GM10266 (cell line): ENCODE results near the gene TTC7B.

Experiments
- DNase-seq: peaks from one replicate; pipeline ENCODE4 v3.0.0; 2012; ENCODE audit errors: extremely low spot score
- TF ChIP-seq, protein P1 (sequence below): IDR thresholded peaks from 2 replicates; pipeline ENCODE4 v1.5.1; 2012; ENCODE audit warnings: mild to moderate bottlenecking, low read depth; ENCODE audit not compliant: control insufficient read depth, insufficient read depth; ENCODE audit errors: missing control alignments

The TTC7B gene

DNA sequence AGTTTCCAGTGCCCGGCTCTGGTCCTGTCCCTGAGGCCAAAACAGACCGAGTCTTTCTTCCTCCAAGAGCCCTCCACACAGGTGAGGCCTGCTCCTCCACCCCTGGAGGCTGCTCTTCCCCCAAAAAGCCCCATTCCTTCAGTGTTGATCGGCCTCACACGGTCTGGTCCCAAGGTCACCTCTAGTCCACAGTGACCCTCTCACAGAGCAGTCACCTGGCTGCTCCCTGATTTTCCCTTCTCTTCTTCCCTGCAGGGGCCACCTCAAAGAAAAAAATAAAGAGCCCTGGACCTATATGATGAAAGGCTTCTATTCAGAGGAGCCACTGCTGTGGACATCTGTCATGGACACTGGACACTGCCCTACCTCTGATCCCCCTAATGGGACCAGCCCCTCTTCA is 42.5 kb downstream of the TTC7B start:
- no peak for DNase-seq
- TF ChIP-seq, protein P1, sequence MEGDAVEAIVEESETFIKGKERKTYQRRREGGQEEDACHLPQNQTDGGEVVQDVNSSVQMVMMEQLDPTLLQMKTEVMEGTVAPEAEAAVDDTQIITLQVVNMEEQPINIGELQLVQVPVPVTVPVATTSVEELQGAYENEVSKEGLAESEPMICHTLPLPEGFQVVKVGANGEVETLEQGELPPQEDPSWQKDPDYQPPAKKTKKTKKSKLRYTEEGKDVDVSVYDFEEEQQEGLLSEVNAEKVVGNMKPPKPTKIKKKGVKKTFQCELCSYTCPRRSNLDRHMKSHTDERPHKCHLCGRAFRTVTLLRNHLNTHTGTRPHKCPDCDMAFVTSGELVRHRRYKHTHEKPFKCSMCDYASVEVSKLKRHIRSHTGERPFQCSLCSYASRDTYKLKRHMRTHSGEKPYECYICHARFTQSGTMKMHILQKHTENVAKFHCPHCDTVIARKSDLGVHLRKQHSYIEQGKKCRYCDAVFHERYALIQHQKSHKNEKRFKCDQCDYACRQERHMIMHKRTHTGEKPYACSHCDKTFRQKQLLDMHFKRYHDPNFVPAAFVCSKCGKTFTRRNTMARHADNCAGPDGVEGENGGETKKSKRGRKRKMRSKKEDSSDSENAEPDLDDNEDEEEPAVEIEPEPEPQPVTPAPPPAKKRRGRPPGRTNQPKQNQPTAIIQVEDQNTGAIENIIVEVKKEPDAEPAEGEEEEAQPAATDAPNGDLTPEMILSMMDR = no peak

DNA sequence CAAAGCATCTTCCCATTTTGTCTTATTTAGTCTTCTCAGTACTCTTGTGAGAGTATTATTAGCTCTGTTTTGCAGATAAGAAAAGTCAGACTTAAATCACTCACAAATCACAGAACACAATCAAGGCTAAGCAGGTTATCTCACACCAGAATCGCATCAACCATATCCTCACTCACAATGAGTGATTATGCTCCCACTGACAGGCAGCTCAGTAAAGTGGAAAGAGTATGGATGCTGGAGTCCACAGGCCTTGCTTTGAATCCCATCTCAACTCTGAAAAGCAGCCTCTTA is 43.1 kb downstream of the TTC7B start:
- DNase-seq = no peak
- TF ChIP-seq, protein P1 = no peak

DNA sequence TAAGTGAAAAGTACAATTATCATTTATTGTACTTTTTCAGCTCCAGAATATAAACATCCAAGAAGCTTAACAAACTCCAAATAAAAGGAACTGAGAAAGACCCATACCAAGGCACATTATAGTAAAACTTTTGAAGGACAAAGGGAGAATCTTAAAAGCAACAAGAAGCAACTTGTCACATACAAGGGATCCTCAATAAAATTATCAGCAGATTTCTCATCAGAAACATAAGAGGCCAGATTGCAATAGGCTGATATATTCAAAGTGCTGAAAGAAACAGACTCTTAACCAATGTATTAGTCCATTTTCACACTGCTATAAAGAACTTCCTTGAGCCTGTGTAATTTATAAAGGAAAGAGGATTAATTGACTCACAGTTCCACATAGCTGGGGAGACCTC is 48.3 kb downstream of the TTC7B start:
- TF ChIP-seq, protein P1 = no peak

DNA sequence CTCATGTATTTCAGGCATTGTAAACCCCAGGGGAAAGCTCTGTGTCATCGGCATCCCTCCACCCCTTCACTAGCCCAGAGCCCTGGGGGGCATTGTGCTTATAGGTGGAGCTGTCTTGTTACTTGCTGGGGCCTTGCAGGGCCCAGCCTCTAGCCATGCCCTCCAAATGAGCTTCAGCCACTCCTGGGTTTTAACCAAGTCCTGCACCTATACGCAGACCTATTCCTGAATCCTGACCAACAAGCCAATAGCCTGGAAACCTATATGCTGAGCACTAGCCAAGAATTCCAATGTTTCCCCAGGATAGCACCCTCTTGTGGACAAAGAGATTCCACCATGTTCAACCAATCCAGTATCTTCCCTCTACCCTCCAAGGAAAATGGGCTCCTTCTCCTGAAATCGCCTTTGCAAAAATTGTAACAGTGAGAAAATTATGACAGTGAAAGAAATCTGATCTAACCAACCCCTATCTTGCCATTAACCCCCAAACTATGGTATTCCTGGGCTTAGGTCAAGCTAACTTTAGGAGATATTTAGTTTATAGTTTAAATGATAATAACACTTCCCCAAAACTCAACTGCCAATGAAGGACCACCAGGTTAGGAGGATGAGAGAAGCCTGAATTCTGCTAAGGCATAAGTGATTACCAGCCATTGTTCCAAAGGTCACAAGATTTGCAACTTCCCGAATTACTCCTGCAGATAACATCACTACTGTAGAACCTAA is 55.5 kb downstream of the TTC7B start:
- peak; percentile 24 for DNase-seq

More for the DNA sequence above, 48.3 kb downstream of the TTC7B start:
- no peak for DNase-seq

DNA sequence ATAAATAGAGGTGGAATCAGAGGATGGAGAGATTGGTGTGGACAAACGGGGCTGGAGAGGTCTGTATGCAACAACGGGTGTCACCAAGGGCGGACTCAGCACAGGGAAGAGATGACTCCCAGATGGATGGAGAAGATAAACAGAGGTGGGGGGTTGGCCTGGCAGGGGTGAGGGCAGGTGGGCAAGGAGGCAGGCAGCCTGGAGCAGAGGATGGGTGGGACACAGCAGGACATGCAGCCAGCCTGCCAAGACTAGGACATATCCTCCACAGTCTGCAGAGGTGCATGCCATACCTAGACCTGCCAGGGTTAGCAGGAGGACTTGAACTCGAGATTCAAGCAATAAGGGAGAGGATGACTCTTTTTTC is 56.2 kb downstream of the TTC7B start:
- no peak for DNase-seq
- TF ChIP-seq, protein P1 = no peak

More for the DNA sequence above, 55.5 kb downstream of the TTC7B start:
- TF ChIP-seq, protein P1 = peak; percentile 31

DNA sequence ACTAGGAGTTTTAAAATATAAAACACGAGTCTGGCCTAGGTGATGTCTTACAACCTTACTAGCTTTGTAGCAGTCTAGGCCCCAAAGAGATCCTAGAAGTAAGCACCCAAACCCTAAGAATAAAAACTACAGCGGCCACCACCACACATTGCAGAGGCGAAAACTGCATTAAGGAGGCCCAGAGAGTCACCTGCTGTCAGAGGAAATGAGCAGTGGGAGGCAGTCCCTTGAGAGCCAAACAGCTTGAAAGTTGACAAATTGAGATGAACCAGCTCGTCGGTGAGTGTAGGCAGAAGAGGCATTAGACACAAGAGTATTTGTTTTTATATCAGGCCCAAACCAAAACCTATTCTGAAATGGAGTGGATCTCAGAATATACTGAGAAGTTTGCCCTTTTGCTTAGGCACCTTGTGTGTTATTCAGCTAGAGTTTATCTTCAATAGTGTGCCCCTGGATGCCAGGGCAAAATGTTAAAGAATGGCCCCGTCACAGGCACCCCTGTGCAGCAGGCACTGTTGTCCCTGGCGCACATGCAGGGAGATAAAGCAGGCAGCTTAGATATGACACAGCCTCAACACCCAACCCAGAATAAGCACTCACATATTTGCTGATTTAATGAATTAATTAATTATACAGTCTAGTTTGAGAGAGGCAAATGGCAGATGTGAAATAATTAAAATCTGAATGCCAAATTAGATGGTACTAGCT is 56.7 kb downstream of the TTC7B start:
- TF ChIP-seq, protein P1 = no peak
- DNase-seq = peak; percentile 43

DNA sequence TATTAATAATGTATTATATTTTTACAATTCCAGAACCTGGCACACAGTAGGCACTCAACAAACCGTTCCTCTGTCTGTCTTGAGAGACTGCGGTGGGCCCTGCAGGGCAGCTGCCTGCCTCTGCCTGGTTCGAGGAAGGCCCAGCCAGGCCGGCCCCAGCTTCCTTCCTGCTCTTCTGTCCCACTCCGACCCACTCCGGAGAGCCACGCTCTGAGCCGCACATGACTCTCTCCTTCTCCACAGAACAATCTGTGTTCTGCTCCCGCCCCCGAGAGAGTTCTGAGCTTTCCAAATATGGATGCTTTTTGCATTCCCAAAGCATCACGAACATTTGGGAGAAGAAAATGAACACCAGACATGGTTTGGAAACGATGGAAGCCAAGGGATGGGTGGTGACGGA is 57.3 kb downstream of the TTC7B start:
- TF ChIP-seq, protein P1 = no peak
- peak; percentile 15 for DNase-seq
